ENCODE results near the gene LIPF. TPM values are rescaled to one million over a fixed set of nuclear protein-coding genes. Genes with fewer than 3 reads are reported as not detected.

The LIPF gene
- total and polyA plus RNA-seq, 4 donors, result not detected

DNA sequence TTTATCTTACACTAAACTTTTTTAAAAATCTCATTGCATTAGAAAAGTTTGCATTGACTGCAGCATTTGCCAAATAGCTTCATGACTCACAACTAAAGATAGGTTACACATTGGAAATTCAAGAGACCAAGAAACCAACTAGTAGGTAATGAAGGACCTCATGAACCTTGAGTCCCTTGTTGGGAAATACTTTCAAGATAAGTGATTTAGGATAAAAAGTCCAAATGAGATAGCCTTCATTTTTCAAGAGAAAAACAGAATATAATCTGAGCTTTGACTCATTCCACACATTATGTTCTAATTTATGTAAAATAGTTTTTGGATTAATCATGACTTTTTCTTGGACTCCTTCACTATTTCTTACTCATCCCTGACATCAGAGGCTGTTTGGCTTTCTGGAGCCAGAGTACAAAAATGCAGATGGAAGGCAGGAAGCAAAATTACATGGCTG lies 13.1 kb upstream of the LIPF start:
- Histone ChIP-seq H3K27me3 (ENCODE audit: control insufficient read depth in 4 of 4, insufficient read depth in 4 of 4, low read length in 3 of 4) (no peaks in the 10 kb centered on the region), H3K9me3 (ENCODE audit: control insufficient read depth in 4 of 4, low read length in 3 of 4) (no peaks in the 10 kb centered on the region), H3K4me1 (ENCODE audit: control insufficient read depth in 4 of 4, insufficient read depth in 4 of 4, low read length in 3 of 4) (no peaks in the 10 kb centered on the region), H3K4me3 (ENCODE audit: low read depth in 1 of 3, low read length in 3 of 3) (no peak overlapping the region), H3K27ac (ENCODE audit: low read depth in 1 of 2, low read length in 2 of 2) (no peak overlapping the region), H3K9ac (ENCODE audit: low read depth in 1 of 2, low read length in 2 of 2) (no peak overlapping the region), H3K36me3 (ENCODE audit: control insufficient read depth in 4 of 4, insufficient read depth in 3 of 4, low read depth in 1 of 4, low read length in 3 of 4) (no peaks in the 10 kb centered on the region)
- no peak for TF ChIP-seq FOXA1 (IDR thresholded peaks at IDR 0.05)
- TF ChIP-seq RXRA (IDR thresholded peaks at IDR 0.05), result no peak
- TF ChIP-seq, protein P1, sequence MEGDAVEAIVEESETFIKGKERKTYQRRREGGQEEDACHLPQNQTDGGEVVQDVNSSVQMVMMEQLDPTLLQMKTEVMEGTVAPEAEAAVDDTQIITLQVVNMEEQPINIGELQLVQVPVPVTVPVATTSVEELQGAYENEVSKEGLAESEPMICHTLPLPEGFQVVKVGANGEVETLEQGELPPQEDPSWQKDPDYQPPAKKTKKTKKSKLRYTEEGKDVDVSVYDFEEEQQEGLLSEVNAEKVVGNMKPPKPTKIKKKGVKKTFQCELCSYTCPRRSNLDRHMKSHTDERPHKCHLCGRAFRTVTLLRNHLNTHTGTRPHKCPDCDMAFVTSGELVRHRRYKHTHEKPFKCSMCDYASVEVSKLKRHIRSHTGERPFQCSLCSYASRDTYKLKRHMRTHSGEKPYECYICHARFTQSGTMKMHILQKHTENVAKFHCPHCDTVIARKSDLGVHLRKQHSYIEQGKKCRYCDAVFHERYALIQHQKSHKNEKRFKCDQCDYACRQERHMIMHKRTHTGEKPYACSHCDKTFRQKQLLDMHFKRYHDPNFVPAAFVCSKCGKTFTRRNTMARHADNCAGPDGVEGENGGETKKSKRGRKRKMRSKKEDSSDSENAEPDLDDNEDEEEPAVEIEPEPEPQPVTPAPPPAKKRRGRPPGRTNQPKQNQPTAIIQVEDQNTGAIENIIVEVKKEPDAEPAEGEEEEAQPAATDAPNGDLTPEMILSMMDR (IDR thresholded peaks at IDR 0.05; ENCODE audit: low read depth, low read length, missing input control), result no peak
- TF ChIP-seq HNF4A (conservative IDR thresholded peaks at IDR 0.05), result no peak
- DNase-seq (ENCODE audit: low spot score), result no peak

DNA sequence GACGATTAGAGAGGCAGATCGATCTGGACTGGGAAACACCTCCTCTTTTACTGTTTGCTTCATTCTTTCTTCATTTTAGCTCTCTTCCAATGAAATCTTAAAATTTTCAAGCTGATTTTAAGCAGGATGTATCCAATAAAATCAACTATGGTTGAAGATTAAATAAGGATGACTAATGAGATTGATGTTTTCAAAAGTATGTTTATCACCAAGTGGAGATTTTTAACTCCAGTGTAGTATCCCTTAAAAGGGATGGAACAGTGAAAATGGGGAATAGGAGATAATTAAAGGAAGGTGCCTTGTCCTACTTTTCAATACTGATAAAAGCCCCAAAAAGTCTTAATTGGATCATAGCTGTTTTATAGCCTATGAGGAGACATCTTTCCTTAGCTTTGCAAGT lies 11.6 kb upstream of the LIPF start:
- Histone ChIP-seq H3K9me3 (ENCODE audit: control insufficient read depth in 4 of 4, low read length in 3 of 4) (no peaks in the 10 kb centered on the region), H3K27ac (ENCODE audit: low read depth in 1 of 2, low read length in 2 of 2) (no peak overlapping the region), H3K9ac (ENCODE audit: low read depth in 1 of 2, low read length in 2 of 2) (no peak overlapping the region), H3K4me1 (ENCODE audit: control insufficient read depth in 4 of 4, insufficient read depth in 4 of 4, low read length in 3 of 4) (no peaks in the 10 kb centered on the region), H3K4me3 (ENCODE audit: low read depth in 1 of 3, low read length in 3 of 3) (no peak overlapping the region), H3K27me3 (ENCODE audit: control insufficient read depth in 4 of 4, insufficient read depth in 4 of 4, low read length in 3 of 4) (no peaks in the 10 kb centered on the region), H3K36me3 (ENCODE audit: control insufficient read depth in 4 of 4, insufficient read depth in 3 of 4, low read depth in 1 of 4, low read length in 3 of 4) (no peaks in the 10 kb centered on the region)
- 90% methylated on average over 2 of the region's 2 CpGs for WGBS
- TF ChIP-seq, protein P2, sequence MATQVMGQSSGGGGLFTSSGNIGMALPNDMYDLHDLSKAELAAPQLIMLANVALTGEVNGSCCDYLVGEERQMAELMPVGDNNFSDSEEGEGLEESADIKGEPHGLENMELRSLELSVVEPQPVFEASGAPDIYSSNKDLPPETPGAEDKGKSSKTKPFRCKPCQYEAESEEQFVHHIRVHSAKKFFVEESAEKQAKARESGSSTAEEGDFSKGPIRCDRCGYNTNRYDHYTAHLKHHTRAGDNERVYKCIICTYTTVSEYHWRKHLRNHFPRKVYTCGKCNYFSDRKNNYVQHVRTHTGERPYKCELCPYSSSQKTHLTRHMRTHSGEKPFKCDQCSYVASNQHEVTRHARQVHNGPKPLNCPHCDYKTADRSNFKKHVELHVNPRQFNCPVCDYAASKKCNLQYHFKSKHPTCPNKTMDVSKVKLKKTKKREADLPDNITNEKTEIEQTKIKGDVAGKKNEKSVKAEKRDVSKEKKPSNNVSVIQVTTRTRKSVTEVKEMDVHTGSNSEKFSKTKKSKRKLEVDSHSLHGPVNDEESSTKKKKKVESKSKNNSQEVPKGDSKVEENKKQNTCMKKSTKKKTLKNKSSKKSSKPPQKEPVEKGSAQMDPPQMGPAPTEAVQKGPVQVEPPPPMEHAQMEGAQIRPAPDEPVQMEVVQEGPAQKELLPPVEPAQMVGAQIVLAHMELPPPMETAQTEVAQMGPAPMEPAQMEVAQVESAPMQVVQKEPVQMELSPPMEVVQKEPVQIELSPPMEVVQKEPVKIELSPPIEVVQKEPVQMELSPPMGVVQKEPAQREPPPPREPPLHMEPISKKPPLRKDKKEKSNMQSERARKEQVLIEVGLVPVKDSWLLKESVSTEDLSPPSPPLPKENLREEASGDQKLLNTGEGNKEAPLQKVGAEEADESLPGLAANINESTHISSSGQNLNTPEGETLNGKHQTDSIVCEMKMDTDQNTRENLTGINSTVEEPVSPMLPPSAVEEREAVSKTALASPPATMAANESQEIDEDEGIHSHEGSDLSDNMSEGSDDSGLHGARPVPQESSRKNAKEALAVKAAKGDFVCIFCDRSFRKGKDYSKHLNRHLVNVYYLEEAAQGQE (IDR thresholded peaks at IDR 0.05), result no peak
- TF ChIP-seq, protein P3, sequence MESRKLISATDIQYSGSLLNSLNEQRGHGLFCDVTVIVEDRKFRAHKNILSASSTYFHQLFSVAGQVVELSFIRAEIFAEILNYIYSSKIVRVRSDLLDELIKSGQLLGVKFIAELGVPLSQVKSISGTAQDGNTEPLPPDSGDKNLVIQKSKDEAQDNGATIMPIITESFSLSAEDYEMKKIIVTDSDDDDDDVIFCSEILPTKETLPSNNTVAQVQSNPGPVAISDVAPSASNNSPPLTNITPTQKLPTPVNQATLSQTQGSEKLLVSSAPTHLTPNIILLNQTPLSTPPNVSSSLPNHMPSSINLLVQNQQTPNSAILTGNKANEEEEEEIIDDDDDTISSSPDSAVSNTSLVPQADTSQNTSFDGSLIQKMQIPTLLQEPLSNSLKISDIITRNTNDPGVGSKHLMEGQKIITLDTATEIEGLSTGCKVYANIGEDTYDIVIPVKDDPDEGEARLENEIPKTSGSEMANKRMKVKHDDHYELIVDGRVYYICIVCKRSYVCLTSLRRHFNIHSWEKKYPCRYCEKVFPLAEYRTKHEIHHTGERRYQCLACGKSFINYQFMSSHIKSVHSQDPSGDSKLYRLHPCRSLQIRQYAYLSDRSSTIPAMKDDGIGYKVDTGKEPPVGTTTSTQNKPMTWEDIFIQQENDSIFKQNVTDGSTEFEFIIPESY (IDR thresholded peaks at IDR 0.05), result no peak
- TF ChIP-seq, protein P1 (IDR thresholded peaks at IDR 0.05; ENCODE audit: low read depth, low read length, missing input control), result no peak
- TF ChIP-seq RXRA (IDR thresholded peaks at IDR 0.05), result no peak
- no peak for TF ChIP-seq SP1 (IDR thresholded peaks at IDR 0.05)
- no peak for TF ChIP-seq GABPA (IDR thresholded peaks at IDR 0.05 in 1 of 2, conservative IDR thresholded peaks at IDR 0.05 in 1 of 2)
- TF ChIP-seq FOXA2 (IDR thresholded peaks at IDR 0.05), result no peak
- no peak for TF ChIP-seq NR2F2 (IDR thresholded peaks at IDR 0.05)
- TF ChIP-seq, protein P4, sequence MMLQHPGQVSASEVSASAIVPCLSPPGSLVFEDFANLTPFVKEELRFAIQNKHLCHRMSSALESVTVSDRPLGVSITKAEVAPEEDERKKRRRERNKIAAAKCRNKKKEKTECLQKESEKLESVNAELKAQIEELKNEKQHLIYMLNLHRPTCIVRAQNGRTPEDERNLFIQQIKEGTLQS (IDR thresholded peaks at IDR 0.05), result no peak
- TF ChIP-seq EGR1 (IDR thresholded peaks at IDR 0.05; ENCODE audit: low read depth in 2 of 2), result no peak
- TF ChIP-seq RAD21 (IDR thresholded peaks at IDR 0.05), result no peak
- no peak for TF ChIP-seq FOXA1 (IDR thresholded peaks at IDR 0.05)
- TF ChIP-seq YY1 (IDR thresholded peaks at IDR 0.05), result no peak
- no peak for TF ChIP-seq TAF1 (conservative IDR thresholded peaks at IDR 0.05)
- no peak for TF ChIP-seq HNF4A (conservative IDR thresholded peaks at IDR 0.05)
- no peak for TF ChIP-seq JUND (IDR thresholded peaks at IDR 0.05)
- TF ChIP-seq HNF4G (IDR thresholded peaks at IDR 0.05), result no peak
- TF ChIP-seq, protein P5, sequence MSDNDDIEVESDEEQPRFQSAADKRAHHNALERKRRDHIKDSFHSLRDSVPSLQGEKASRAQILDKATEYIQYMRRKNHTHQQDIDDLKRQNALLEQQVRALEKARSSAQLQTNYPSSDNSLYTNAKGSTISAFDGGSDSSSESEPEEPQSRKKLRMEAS (IDR thresholded peaks at IDR 0.05), result no peak
- no peak for DNase-seq (ENCODE audit: low spot score)
